HG02840 (cell line): ENCODE measurements around the gene LYRM4.

ENCODE experiments used
- ATAC-seq: cut with Tn5 transposase; IDR thresholded peaks from one replicate; pipeline ENCODE4 v1.9.1; 2021; ENCODE audit warnings: mild to moderate bottlenecking, moderate library complexity, moderate number of reproducible peaks; ENCODE audit not compliant: unreplicated experiment, low FRiP score

The LYRM4 gene

DNA sequence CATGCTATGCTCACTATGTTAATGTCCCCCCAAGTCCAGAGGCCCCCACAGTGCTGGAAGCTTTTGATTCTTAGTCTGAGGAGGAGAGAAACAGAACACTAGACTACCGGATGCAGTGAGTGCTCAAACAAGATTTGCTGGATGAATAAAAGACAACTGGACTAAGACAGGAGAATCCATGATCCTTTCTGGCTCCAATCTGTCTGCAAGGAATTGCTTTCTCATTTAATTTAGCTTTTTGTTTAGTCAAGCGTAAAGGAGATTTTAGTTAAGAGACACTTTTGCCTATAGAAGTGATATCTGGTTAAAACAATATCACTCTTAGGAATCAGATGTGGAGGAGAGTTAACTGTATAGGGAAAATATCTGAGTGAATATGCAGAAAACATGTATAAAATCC, 13.5 kb downstream of the LYRM4 start:
- ATAC-seq, result no peak

DNA sequence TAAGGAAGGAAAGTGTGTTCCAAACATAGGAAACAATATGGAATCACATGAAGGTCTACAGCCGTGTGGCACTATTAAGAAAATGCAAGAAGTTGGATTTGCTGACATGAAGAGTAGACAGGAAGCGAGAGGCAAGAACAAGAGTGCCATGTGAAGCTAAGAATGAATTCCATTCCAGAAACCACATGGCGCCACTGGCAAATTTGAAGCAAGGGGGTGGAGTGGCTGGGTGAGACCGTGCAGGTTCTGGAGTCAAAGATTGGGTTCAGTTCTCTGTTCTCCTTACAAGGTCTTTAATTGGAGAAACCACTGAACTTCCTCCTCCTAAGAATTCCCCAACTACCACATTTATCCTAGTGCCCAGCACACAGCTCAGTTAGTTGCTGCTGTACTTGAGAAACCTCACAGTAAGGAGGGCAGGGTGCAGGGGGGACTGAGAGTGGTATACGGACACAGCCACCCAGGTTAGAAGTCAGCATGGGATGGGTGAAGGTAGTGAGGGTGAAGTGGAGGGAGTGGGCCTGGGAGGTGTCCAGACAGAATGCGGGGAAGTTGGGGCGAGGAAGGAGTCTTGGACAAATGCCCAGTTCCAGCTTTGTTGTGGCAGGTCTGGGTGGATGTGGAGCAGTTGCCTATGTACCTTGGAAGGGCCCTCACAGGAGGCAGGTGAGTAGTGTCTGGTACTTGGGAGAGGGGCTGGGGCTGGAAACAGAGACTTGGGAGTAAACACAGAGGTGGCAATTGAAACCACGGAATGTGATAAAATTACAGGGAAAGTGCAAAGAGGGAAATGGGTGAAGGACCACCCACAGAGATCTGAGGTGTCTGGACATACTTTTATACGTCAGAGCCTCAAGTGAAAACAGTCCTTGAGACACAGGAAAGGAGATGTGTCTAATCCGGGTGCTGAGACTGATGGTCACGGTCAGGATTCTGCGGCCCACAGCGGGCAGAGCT, 14.3 kb downstream of the LYRM4 start:
- ATAC-seq, result no peak

- no peak for ATAC-seq
Measured at GRCh38 chr6:5243069-5243468, 17.7 kb downstream of the LYRM4 start.

DNA sequence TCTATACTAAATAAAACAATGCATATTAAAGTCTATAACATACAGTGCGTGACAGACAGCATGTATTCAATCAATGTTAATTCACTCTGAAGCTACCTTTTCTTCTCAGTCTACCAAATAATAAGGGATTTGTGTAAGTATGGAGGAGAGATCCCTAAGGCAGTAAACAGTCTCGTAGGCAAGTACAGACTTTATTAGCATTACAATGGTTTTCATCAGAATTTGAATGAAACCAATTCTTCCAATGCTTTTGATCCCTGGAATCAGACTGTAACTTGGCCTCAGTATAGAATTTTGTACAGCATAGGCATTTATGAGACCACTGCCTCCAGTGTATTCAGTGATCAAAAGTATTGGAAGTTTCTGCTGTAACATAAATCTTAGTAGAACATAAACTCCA, 19.5 kb downstream of the LYRM4 start:
- ATAC-seq, result no peak

GRCh38 chr6:5238336-5238735, 22.4 kb downstream of the LYRM4 start:
- no peak for ATAC-seq

DNA sequence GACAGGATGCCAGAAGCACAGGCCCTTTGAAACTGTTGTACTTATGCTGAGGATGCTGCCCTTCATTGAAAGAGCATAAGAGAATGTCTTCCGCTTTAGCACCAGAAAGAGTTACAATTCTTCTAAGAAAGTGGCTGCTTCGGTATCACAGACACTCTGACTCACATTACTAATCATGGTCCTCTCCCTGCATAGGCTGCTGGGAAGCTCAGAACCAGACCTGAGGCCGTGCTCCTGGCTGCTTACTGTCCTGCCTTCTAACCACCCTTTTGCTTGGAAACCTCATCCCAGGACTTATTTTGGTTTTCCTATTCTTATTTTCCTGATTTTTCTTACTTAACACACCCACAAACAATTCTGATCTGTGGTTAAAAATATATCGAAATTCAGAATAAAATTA, 22.9 kb downstream of the LYRM4 start:
- no peak for ATAC-seq

- no peak for ATAC-seq
Measured at GRCh38 chr6:5235830-5236229, 24.9 kb downstream of the LYRM4 start.

GRCh38 chr6:5234874-5235273, 25.9 kb downstream of the LYRM4 start:
- no peak for ATAC-seq

- no peak for ATAC-seq
Measured at GRCh38 chr6:5231289-5231688, 29.5 kb downstream of the LYRM4 start.

DNA sequence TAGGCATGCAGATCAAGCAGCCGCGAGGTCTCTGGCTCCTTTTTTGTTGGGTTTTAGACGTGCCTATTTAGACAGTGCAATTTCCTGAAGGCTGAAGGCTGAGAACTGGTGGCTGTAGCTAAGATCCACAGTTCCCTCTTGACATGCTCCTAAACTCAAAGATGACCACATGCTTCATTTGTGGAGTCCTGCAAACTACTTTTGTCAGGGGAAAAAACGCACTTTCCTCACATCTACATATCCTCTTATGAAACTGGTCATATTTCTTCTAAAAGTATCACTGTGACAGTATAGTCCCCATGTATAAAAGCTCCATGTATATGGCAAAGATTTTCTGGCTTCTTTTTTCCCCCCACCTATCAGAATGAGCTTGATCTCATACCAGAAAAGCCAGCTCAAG, 30.7 kb downstream of the LYRM4 start:
- no peak for ATAC-seq

DNA sequence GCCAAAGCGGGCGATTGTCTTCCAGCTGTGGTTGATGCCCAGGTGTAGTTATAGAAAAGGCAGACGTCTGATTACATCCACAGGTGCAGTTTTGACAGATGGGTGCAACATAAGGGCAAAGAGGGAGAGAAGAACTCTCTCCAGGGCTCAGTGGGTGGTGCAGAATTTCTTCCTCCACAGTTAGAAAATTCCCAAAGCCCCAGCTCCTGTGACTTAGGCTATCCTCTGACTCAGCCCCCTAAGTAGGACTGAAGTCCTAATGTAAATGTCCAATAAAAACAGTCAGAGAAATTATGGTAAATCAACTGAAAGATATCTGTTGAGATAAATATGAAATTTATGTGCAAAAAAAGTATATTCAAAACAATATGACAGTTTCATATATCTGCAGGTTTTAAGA, 31.4 kb downstream of the LYRM4 start:
- ATAC-seq, result no peak

GRCh38 chr6:5223309-5223708, 37.4 kb downstream of the LYRM4 start:
- no peak for ATAC-seq

DNA sequence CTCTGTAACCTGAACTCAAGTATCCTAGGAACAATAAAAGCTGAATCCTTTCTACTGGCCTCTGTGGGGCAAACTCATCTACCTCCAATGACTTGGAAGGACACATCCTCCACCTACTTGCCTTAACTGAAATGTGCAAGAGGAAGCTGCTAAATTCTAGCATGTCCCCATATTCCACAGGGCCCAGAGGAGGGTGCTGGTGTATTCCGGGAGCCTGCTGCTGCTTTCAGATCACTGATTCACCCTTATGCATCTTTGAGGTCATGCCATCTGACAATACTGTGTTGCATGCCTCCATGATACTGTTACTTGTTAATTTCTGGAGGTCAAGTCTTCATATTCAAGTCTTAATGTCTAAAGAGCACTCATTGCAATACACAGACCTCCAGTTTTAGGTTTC, 40.3 kb downstream of the LYRM4 start:
- no peak for ATAC-seq

GRCh38 chr6:5219011-5219691, 41.6 kb downstream of the LYRM4 start:
- no peak for ATAC-seq

DNA sequence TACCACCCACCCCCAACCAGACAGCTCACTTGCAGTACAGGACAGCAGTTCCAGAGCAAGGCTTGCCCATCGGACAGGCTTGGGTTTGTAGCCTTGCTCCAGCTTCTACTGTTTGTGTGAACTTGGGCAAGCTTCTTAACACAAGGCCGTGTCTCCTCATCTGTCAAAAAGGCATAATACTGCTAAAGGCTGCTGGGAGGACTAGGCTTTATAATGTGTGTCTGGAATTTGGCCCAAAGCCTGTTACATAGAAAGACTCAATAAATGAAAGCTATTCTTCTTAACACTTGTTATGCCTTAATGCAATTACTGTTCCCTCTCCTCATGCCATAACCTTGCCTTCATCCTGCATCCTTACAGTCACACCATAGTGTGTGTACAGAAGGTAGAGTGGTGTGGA, 43.4 kb downstream of the LYRM4 start:
- no peak for ATAC-seq

- ATAC-seq, result no peak
Measured at GRCh38 chr6:5215799-5216198, 45.0 kb downstream of the LYRM4 start.

- ATAC-seq, result no peak
Measured at GRCh38 chr6:5215159-5215558, 45.6 kb downstream of the LYRM4 start.

DNA sequence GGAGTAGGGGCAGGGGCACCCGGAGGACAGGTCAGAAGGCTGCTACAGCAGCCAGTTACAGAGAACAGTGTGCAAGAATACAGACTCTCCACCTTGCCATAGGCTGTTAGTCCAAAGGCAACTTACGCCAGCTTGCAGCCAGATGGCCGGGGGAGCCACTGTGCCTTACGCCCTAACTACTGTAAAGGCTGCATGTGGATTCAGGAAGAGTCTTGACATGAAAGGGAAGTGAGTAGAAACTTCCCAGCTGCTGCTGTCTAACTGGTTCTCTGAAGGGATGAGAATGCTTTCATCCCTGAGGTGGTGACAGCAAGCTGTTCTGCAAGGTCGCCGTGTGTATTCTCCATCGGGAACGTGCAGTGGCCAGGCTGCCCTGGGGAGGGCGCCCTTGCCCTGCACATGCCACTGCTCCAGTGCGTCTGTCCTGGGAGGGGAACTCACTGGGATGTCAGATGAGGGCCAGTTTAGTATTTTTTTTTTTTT, 46.1 kb downstream of the LYRM4 start:
- no peak for ATAC-seq

DNA sequence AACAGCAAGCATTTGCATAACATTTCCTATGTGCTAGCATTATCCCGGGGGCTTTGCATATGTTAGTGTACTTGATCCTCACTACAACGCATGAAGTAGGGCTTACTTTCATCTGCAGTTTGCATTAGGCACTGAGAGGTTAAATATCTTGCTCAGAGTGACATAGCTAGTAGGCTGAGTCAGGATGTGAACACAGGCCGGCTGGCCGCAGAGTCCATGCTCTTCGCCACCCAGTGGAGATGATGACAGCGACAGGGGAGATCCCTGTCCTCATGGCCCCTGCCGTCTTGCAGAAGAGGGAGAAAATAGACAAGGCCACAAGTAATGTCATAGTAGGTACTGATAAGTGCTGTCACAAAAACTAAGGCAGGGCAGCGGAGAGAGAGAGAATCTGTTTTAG, 46.9 kb downstream of the LYRM4 start:
- no peak for ATAC-seq

DNA sequence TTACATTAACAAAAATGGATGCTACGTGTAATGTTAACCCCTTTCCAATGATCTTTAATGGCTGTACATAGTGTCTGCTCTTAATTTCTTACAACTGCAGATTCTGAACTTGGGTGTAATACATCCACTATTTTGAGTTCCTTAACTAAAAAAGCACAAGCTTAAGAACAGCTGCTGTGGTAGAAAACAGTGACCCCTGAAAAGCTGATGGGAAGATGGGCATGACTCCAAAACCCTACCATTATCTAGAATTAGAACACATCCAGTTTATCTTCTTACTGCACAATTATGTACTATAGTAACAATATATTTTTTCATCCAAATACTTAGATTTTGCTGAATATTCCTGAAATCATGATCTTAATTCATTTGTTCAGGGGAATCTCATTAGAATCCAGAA, 49.3 kb downstream of the LYRM4 start:
- no peak for ATAC-seq

DNA sequence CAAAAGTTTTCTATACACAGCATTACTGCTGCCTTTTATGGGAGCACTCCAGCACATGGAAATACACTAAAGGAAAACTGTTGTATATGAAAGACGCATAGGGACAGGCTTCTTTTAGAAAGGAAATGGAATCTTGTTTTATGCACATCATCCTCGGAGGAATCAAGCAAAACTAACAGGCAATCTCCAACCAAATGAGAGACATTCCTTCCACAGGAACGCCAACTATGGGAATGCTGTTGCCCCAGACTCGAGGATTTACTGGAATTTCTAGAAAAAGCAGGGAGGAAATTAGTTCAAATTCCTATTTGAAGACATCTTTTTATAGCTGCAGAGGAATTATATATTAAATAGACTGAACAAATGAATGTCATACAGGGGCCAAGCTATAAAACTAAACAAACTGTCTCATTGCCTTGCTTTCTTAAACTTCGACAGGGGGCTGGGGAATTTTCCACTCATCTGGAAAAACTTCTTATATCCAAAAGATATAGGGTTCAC, 52.2 kb downstream of the LYRM4 start:
- ATAC-seq, result no peak

GRCh38 chr6:5208057-5208456, 52.7 kb downstream of the LYRM4 start:
- no peak for ATAC-seq
